DMS79 (cell line): Measurements from ENCODE around the gene FAM110C.
"Not testable (repeated sequence)": the region's sequence is repeated elsewhere in the genome, so short reads cannot be mapped to it uniquely, and the experiment has no call there.

ENCODE experiments used
- DNase-seq: peaks from one replicate; lab custom pipeline; 2025; lab: John Stamatoyannopoulos, UW

Gene FAM110C

GRCh38 chr2:44748-45341 lies 1.5 kb downstream of the FAM110C start:
- no peak for DNase-seq

GRCh38 chr2:42788-43187 lies 3.5 kb downstream of the FAM110C start:
- DNase-seq = no peak

- no peak for DNase-seq
These were observed 5.8 kb downstream of the FAM110C start for GRCh38 chr2:40465-40864.

GRCh38 chr2:38155-38554 lies 8.2 kb downstream of the FAM110C start:
- DNase-seq = no peak

GRCh38 chr2:36318-36717 lies 10.0 kb downstream of the FAM110C start:
- no peak for DNase-seq

- DNase-seq = peak; percentile 95
These were observed 10.5 kb downstream of the FAM110C start for GRCh38 chr2:35852-36251.

GRCh38 chr2:33620-34019 lies 12.7 kb downstream of the FAM110C start:
- no peak for DNase-seq

- no peak for DNase-seq
These were observed 14.2 kb downstream of the FAM110C start for GRCh38 chr2:32068-32467.

- DNase-seq = no peak
These were observed 17.1 kb downstream of the FAM110C start for GRCh38 chr2:29253-29652.

GRCh38 chr2:28406-28975 lies 17.8 kb downstream of the FAM110C start:
- no peak for DNase-seq

- DNase-seq = peak; percentile 90
These were observed 19.4 kb downstream of the FAM110C start for GRCh38 chr2:26891-27290.

GRCh38 chr2:25543-25942 lies 20.8 kb downstream of the FAM110C start:
- DNase-seq = no peak

- DNase-seq = peak; percentile 11
These were observed 21.7 kb downstream of the FAM110C start for GRCh38 chr2:24591-24990.

- no peak for DNase-seq
These were observed 22.2 kb downstream of the FAM110C start for GRCh38 chr2:24107-24506.

GRCh38 chr2:23283-23682 lies 23.0 kb downstream of the FAM110C start:
- DNase-seq = no peak

- DNase-seq = not testable (repeated sequence)
These were observed 24.1 kb downstream of the FAM110C start for GRCh38 chr2:22244-22643.

GRCh38 chr2:20259-20658 lies 26.0 kb downstream of the FAM110C start:
- peak; percentile 37 for DNase-seq

- no peak for DNase-seq
These were observed 26.8 kb downstream of the FAM110C start for GRCh38 chr2:19505-19904.

- no peak for DNase-seq
These were observed 27.7 kb downstream of the FAM110C start for GRCh38 chr2:18402-19271.

- DNase-seq = not testable (repeated sequence)
These were observed 30.4 kb downstream of the FAM110C start for GRCh38 chr2:15916-16315.

- no peak for DNase-seq
These were observed 34.9 kb downstream of the FAM110C start for GRCh38 chr2:11248-11941.

- DNase-seq = no peak
These were observed 36.0 kb downstream of the FAM110C start for GRCh38 chr2:10222-10875.
